LNCaP clone FGC (cell line): ENCODE results near the gene MYPN.

ENCODE experiments used
- DNase-seq: peaks from one replicate; pipeline ENCODE4 v3.0.0-alpha.2; 2011; ENCODE audit warnings: low read depth
- H3K4me3 ChIP-seq: 2 replicates; pipeline ENCODE4 v1.5.1; 2011; ENCODE audit warnings: mild to moderate bottlenecking, low read depth, low read length, control low read depth
- TF ChIP-seq, protein P1 (sequence below): IDR thresholded peaks from 2 replicates; pipeline ENCODE4 v1.5.1; 2012; ENCODE audit warnings: mild to moderate bottlenecking; ENCODE audit not compliant: control insufficient read depth, insufficient read depth; ENCODE audit errors: extremely low read depth

MYPN gene

DNA sequence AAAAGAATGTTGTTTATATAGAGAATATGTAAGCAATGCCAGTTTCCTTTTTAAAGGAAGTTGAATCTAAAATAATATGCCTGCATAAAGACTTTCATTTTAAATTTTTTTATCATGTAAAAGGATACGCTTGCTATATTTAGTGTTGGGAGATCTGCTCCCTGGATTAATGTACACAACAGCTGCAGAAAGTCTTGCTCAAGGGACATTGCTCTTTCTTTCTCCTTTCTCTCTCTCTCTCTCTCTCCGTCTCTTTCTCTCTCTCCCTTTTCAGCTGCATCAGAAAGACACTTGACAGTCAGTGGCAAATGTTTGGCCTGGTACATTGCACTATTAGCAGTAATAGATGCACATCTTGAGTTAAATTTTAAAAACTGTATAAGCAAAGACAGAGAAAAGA lies 739 bp downstream of the MYPN start:
- no peak overlapping the region for H3K4me3 ChIP-seq
- no peak for DNase-seq
- TF ChIP-seq, protein P1, sequence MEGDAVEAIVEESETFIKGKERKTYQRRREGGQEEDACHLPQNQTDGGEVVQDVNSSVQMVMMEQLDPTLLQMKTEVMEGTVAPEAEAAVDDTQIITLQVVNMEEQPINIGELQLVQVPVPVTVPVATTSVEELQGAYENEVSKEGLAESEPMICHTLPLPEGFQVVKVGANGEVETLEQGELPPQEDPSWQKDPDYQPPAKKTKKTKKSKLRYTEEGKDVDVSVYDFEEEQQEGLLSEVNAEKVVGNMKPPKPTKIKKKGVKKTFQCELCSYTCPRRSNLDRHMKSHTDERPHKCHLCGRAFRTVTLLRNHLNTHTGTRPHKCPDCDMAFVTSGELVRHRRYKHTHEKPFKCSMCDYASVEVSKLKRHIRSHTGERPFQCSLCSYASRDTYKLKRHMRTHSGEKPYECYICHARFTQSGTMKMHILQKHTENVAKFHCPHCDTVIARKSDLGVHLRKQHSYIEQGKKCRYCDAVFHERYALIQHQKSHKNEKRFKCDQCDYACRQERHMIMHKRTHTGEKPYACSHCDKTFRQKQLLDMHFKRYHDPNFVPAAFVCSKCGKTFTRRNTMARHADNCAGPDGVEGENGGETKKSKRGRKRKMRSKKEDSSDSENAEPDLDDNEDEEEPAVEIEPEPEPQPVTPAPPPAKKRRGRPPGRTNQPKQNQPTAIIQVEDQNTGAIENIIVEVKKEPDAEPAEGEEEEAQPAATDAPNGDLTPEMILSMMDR: no peak

DNA sequence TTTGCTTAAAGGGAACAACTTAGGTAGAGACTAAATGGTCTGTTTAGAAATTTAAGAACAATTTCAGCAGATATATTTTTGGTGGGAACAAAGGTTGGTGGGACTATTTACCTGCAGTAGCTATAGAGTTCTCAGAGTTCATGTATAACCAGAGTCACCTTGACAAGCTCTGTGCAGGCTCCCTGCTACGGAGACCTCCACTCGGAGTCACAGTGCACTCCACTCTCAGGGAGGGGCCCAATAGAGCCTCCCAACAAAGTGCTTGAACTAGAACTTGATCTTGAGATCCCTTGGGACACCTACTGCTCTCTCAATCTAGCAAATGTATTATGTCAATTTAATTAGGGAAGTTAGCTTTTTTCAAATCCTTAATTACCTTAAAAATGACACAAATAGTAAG lies 2.3 kb downstream of the MYPN start:
- TF ChIP-seq, protein P1: no peak
- H3K4me3 ChIP-seq: no peak overlapping the region
- no peak for DNase-seq

DNA sequence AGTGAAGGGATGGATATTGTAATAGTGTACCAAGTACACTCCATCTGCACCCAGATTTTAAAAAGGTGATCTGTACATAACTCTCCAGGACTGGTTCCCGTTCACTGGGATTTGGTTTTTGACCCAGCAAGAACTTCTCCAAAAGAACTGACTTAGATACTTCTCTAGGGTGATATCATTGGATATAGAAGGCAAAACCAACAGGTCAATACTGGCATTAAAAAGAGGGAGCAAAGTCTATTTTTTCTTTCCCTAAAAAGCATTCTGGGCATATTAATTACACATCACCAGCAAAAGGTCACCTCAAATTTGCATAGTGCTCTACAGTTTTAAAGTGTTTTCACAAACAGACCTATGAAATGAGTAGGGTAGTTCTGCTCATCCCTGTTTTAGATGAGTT lies 3.5 kb downstream of the MYPN start:
- no peak for DNase-seq
- TF ChIP-seq, protein P1: no peak
- no peak overlapping the region for H3K4me3 ChIP-seq

DNA sequence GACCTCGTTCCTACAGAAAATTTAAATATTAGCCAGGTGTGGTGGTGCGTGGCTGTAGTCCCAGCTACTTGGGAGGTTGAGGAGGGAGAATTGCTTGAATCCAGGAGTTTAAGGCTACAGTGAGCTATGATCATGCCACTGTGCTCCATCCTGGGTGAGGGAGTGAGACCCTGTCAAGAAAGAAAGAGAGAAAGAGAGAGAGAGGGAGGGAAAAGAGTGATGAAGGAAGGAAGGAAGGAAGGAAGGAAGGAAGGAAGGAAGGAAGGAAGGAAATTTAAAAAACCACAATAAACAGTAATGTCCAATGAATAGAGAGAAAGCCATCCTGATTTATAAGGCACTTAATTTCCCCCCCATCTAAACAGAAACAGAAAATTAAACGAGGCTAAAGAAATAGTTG lies 9.4 kb downstream of the MYPN start:
- TF ChIP-seq, protein P1: no peak
- DNase-seq: no peak
- no peak overlapping the region for H3K4me3 ChIP-seq

DNA sequence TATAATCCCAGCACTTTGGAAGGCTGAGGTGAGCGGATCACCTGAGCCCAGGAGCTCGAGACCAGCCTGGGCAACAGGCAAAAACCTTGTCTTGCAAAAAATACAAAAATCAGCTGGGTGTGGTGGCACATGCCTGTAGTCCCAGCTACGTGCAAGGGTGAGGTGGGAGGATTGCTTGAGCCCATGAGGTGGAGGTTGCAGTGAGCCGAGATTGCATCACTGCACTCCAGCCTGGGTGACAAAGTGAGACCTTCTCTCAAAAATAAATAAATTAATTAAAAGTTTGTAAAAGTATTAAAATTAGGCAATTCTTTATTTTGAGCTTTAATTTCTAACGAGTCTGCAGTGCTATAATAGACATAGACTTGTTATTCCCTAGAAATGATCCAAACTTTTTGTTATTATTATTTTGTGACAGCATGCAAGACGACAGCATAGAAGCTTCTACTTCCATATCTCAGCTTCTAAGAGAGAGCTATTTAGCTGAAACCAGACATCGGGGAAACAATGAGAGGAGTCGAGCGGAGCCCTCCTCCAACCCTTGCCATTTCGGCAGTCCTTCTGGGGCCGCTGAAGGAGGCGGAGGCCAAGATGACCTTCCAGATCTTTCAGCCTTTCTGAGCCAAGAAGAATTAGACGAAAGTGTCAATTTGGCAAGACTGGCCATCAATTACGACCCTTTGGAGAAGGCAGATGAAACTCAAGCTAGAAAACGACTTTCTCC lies 11.9 kb downstream of the MYPN start:
- no peak for DNase-seq
- TF ChIP-seq, protein P1: no peak
- H3K4me3 ChIP-seq: no peak overlapping the region

DNA sequence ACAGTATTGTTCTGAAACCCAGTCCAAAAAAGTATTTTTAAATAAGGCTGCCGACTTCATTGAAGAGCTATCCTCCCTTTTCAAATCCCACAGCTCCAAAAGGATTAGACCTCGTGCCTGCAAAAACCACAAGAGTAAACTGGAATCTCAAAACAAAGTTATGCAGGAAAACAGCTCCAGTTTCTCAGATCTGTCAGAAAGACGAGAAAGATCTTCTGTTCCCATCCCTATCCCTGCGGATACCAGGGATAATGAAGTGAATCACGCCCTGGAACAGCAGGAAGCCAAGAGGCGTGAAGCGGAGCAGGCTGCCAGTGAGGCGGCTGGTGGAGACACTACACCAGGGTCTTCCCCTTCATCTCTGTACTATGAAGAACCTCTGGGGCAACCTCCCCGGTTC lies 12.6 kb downstream of the MYPN start:
- no peak for DNase-seq
- no peak overlapping the region for H3K4me3 ChIP-seq
- TF ChIP-seq, protein P1: no peak

DNA sequence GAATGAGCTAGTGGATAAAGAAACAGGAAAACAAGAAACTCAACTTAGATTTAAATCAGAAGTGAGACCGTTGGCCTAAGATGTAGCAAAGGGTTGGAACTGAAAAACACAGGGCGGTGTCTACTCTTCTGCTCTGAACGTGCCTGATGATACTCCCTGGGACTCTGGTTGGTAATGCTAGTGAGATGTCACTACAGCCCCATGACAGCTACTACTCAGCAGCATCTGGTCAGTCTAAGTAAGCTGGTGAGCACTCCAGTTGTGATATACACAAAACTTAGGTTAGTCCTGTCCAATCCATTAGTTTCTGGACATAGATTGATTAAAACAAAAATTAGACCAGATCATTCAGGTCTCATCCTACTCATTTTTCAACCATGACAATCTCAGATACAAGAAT lies 15.4 kb downstream of the MYPN start:
- TF ChIP-seq, protein P1: no peak
- DNase-seq: no peak
- H3K4me3 ChIP-seq: no peak overlapping the region
